OCI-LY3 (cell line): ENCODE results near the gene GSG1L.

Source experiments
- EZH2phosphoT487 ChIP-seq: fragments of 200-600 bp; shearing (Covaris generic); IDR thresholded peaks from 2 replicates; pipeline ENCODE4 v1.6.1; 2018; ENCODE audit warnings: antibody characterized with exemption, mixed run types, low read depth
- TF ChIP-seq, protein P1 (sequence below): fragments of 200-600, 300-600 bp; sonication (generic); IDR thresholded peaks from 2 replicates; pipeline ENCODE4 v1.5.1; 2014; ENCODE audit warnings: antibody characterized with exemption, low read length, low read depth

GRCh38 chr16:27798241-27798640 is 265.3 kb downstream of the GSG1L start:
- TF ChIP-seq, protein P1, sequence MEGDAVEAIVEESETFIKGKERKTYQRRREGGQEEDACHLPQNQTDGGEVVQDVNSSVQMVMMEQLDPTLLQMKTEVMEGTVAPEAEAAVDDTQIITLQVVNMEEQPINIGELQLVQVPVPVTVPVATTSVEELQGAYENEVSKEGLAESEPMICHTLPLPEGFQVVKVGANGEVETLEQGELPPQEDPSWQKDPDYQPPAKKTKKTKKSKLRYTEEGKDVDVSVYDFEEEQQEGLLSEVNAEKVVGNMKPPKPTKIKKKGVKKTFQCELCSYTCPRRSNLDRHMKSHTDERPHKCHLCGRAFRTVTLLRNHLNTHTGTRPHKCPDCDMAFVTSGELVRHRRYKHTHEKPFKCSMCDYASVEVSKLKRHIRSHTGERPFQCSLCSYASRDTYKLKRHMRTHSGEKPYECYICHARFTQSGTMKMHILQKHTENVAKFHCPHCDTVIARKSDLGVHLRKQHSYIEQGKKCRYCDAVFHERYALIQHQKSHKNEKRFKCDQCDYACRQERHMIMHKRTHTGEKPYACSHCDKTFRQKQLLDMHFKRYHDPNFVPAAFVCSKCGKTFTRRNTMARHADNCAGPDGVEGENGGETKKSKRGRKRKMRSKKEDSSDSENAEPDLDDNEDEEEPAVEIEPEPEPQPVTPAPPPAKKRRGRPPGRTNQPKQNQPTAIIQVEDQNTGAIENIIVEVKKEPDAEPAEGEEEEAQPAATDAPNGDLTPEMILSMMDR, result no peak
- no peak for TF ChIP-seq EZH2phosphoT487
